Ovary (tissue), 3 donors: ENCODE data around the gene TASOR2.

ENCODE experiments used
- CTCF ChIP-seq, 3 donors: fragments of 450-650 bp in 2 of 3; fragments of 200-600 bp in 1 of 3; IDR thresholded peaks; one replicate each; pipeline versions ENCODE4 v1.5.1 to v1.8.0; 2016 to 2022; ENCODE audit warnings: antibody characterized with exemption in 3 of 3, mild to moderate bottlenecking in 1 of 3
- EP300 ChIP-seq: sonication (generic); formaldehyde crosslinking; IDR thresholded peaks from one replicate; pipeline ENCODE4 v1.6.1; 2017; ENCODE audit warnings: antibody characterized with exemption
- POLR2A ChIP-seq: fragments of 450-650 bp; IDR thresholded peaks from one replicate; pipeline ENCODE4 v1.6.1; 2017; ENCODE audit warnings: antibody characterized with exemption, mild to moderate bottlenecking, moderate library complexity
- donor health status: DM: no; HTN: no; CAD: no.

GRCh38 chr10:5665373-5666007 lies 19.1 kb upstream of the TASOR2 start:
- TF ChIP-seq CTCF (IDR thresholded peaks at IDR 0.05), result no peak
- no peak for TF ChIP-seq EP300
- no peak for TF ChIP-seq POLR2A
